NCI-H446 (cell line): ENCODE results near the gene CSGALNACT2.
A peak's percentile ranks its signal among the peaks of the same experiment; 100 is the strongest.
"Not testable (repeated sequence)": the region's sequence is repeated elsewhere in the genome, so short reads cannot be mapped to it uniquely, and the experiment has no call there.

Experiments
- DNase-seq, 2 experiments: peaks; one replicate each; lab custom pipeline; 2025; lab: John Stamatoyannopoulos, UW

The CSGALNACT2 gene

GRCh38 chr10:43138021-43138756 lies at the start of gene CSGALNACT2:
Gene CSGALNACT2 (plus strand): TSS chr10:43138445. CDS start chr10:43155150, 16,705 bp downstream.
- DNase-seq: peak in 1 of 2 experiments; percentile 79

GRCh38 chr10:43089519-43089918 lies 48.7 kb upstream of the CSGALNACT2 start:
- DNase-seq: no peak

GRCh38 chr10:43090188-43090587 lies 48.1 kb upstream of the CSGALNACT2 start:
- no peak for DNase-seq

GRCh38 chr10:43090664-43091063 lies 47.6 kb upstream of the CSGALNACT2 start:
- DNase-seq: no peak

GRCh38 chr10:43091846-43092245 lies 46.4 kb upstream of the CSGALNACT2 start:
- DNase-seq: no peak

- DNase-seq: no peak
Observed at GRCh38 chr10:43093423-43094076, 44.7 kb upstream of the CSGALNACT2 start.

- no peak for DNase-seq
Observed at GRCh38 chr10:43094085-43094484, 44.2 kb upstream of the CSGALNACT2 start.

GRCh38 chr10:43099339-43099738 lies 38.9 kb upstream of the CSGALNACT2 start:
- not testable (repeated sequence) for DNase-seq

- DNase-seq: no peak
Observed at GRCh38 chr10:43099928-43100327, 38.3 kb upstream of the CSGALNACT2 start.

- DNase-seq: no peak
Observed at GRCh38 chr10:43100366-43100765, 37.9 kb upstream of the CSGALNACT2 start.

- DNase-seq: no peak
Observed at GRCh38 chr10:43102063-43102828, 36.0 kb upstream of the CSGALNACT2 start.

GRCh38 chr10:43105102-43105955 lies 32.9 kb upstream of the CSGALNACT2 start:
- DNase-seq: peak in 1 of 2 experiments; percentile 53

GRCh38 chr10:43105956-43106229 lies 32.4 kb upstream of the CSGALNACT2 start:
- no peak for DNase-seq

GRCh38 chr10:43106256-43107091 lies 31.8 kb upstream of the CSGALNACT2 start:
- DNase-seq: no peak

- DNase-seq: no peak
Observed at GRCh38 chr10:43108951-43109350, 29.3 kb upstream of the CSGALNACT2 start.

GRCh38 chr10:43109671-43110249 lies 28.5 kb upstream of the CSGALNACT2 start:
- no peak for DNase-seq

- DNase-seq: no peak
Observed at GRCh38 chr10:43110338-43111071, 27.7 kb upstream of the CSGALNACT2 start.

GRCh38 chr10:43111101-43111500 lies 27.1 kb upstream of the CSGALNACT2 start:
- no peak for DNase-seq

- no peak for DNase-seq
Observed at GRCh38 chr10:43111921-43112607, 26.2 kb upstream of the CSGALNACT2 start.

GRCh38 chr10:43112608-43112961 lies 25.7 kb upstream of the CSGALNACT2 start:
- no peak for DNase-seq
